ENCODE measurements around the gene FAM186B.

FAM186B gene

DNA sequence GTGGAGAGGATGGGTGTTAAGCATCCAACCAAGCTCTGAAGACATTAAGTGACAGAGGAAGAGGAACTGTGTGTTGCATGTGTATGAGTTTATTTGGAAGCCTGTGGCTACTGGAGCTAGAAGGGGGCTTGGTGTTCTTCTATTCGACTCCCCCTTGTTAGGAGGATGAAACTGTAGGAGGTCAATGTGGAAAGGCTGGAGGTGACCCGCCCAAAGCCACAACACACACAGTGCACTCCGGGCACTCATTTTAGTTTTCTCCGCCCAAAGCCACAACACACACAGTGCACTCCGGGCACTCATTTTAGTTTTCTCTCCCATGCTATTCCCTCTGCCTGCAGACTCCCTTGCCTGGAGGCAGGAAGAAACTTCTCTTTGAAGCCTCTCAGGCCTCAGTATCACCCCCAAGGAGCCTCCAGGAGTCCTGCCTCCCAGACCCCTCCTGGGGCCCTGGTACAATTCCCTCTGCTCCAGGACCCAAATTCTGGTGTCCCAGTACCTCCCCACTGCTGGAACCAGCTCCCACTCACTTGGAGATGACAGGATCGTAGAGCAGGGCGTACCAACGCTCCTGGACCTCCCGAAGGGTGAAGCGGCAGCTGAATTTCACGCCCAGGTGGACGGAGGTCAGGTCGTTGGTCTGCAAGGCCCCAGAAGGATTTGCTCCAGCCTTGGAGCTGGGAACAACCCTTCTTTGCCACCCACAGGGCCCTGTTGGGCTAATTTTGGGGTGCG is 41.3 kb downstream of the FAM186B start:
- Histone ChIP-seq H4K20me1 (ENCODE audit: insufficient read depth, low read length) (no peaks in the 10 kb centered on the region), H3K36me3 (replicated peaks; ENCODE audit: low read depth, low read length) (peaks cover 32% of the 10 kb centered on the region), H3K9me3 (ENCODE audit: insufficient read depth, low read length) (no peaks in the 10 kb centered on the region), H3K4me1 (ENCODE audit: low read length) (peaks cover 10% of the 10 kb centered on the region), H3K27me3 (ENCODE audit: low read depth, low read length) (no peaks in the 10 kb centered on the region), H3K4me2 (ENCODE audit: low read length) (no peak overlapping the region), H2AFZ (ENCODE audit: low read depth, low read length) (no peak overlapping the region), H3K27ac (ENCODE audit: low read length) (no peak overlapping the region), H3K9ac (ENCODE audit: low read length) (no peak overlapping the region), H3K79me2 (ENCODE audit: low read length) (peaks cover 25% of the 10 kb centered on the region), H3K4me3 (ENCODE audit: low read length) (no peak overlapping the region)
- TF ChIP-seq, protein P1, sequence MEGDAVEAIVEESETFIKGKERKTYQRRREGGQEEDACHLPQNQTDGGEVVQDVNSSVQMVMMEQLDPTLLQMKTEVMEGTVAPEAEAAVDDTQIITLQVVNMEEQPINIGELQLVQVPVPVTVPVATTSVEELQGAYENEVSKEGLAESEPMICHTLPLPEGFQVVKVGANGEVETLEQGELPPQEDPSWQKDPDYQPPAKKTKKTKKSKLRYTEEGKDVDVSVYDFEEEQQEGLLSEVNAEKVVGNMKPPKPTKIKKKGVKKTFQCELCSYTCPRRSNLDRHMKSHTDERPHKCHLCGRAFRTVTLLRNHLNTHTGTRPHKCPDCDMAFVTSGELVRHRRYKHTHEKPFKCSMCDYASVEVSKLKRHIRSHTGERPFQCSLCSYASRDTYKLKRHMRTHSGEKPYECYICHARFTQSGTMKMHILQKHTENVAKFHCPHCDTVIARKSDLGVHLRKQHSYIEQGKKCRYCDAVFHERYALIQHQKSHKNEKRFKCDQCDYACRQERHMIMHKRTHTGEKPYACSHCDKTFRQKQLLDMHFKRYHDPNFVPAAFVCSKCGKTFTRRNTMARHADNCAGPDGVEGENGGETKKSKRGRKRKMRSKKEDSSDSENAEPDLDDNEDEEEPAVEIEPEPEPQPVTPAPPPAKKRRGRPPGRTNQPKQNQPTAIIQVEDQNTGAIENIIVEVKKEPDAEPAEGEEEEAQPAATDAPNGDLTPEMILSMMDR (IDR thresholded peaks at IDR 0.05; ENCODE audit: low read depth, low read length), result no peak
- no peak for TF ChIP-seq EZH2phosphoT487 (IDR thresholded peaks at IDR 0.05; ENCODE audit: low read depth)

- peaks cover 37% of the 10 kb centered on the region for H3K36me3 ChIP-seq (replicated peaks; ENCODE audit: low read depth, low read length)
Observed at GRCh38 chr12:49562831-49563230, 42.6 kb downstream of the FAM186B start.

GRCh38 chr12:49562233-49562632 is 43.2 kb downstream of the FAM186B start:
- Histone ChIP-seq H3K27me3 (ENCODE audit: low read depth, low read length) (no peaks in the 10 kb centered on the region), H2AFZ (ENCODE audit: low read depth, low read length) (no peak overlapping the region), H3K79me2 (ENCODE audit: low read length) (peaks cover 11% of the 10 kb centered on the region), H3K4me3 (ENCODE audit: low read length) (no peak overlapping the region), H3K4me1 (ENCODE audit: low read length) (peaks cover 6% of the 10 kb centered on the region), H3K27ac (ENCODE audit: low read length) (no peak overlapping the region), H3K36me3 (replicated peaks; ENCODE audit: low read depth, low read length) (peaks cover 37% of the 10 kb centered on the region), H4K20me1 (ENCODE audit: insufficient read depth, low read length) (no peaks in the 10 kb centered on the region), H3K9ac (ENCODE audit: low read length) (no peak overlapping the region), H3K9me3 (ENCODE audit: insufficient read depth, low read length) (no peaks in the 10 kb centered on the region), H3K4me2 (ENCODE audit: low read length) (no peak overlapping the region)
- no peak for TF ChIP-seq EZH2phosphoT487 (IDR thresholded peaks at IDR 0.05; ENCODE audit: low read depth)
- TF ChIP-seq, protein P1 (IDR thresholded peaks at IDR 0.05; ENCODE audit: low read depth, low read length), result no peak

More at GRCh38 chr12:49562831-49563230, 42.6 kb downstream of the FAM186B start:
- H3K4me1 ChIP-seq (ENCODE audit: low read length), result peaks cover 6% of the 10 kb centered on the region
- no peaks in the 10 kb centered on the region for H4K20me1 ChIP-seq (ENCODE audit: insufficient read depth, low read length)
- H3K9ac ChIP-seq (ENCODE audit: low read length), result no peak overlapping the region
- H3K9me3 ChIP-seq (ENCODE audit: insufficient read depth, low read length), result no peaks in the 10 kb centered on the region
- H3K27ac ChIP-seq (ENCODE audit: low read length), result no peak overlapping the region
- no peaks in the 10 kb centered on the region for H3K27me3 ChIP-seq (ENCODE audit: low read depth, low read length)
- H3K4me2 ChIP-seq (ENCODE audit: low read length), result no peak overlapping the region
- TF ChIP-seq, protein P1 (IDR thresholded peaks at IDR 0.05; ENCODE audit: low read depth, low read length), result no peak
- TF ChIP-seq EZH2phosphoT487 (IDR thresholded peaks at IDR 0.05; ENCODE audit: low read depth), result no peak
- H3K79me2 ChIP-seq (ENCODE audit: low read length), result peaks cover 16% of the 10 kb centered on the region
- H2AFZ ChIP-seq (ENCODE audit: low read depth, low read length), result no peak overlapping the region
- H3K4me3 ChIP-seq (ENCODE audit: low read length), result no peak overlapping the region

GRCh38 chr12:49560695-49561094 is 44.7 kb downstream of the FAM186B start:
- no peak overlapping the region for H3K4me3 ChIP-seq (ENCODE audit: low read length)
- peaks cover 37% of the 10 kb centered on the region for H3K36me3 ChIP-seq (replicated peaks; ENCODE audit: low read depth, low read length)
- no peaks in the 10 kb centered on the region for H3K27me3 ChIP-seq (ENCODE audit: low read depth, low read length)
- H3K27ac ChIP-seq (ENCODE audit: low read length), result no peak overlapping the region
- H3K4me1 ChIP-seq (ENCODE audit: low read length), result no peaks in the 10 kb centered on the region
- no peak overlapping the region for H3K4me2 ChIP-seq (ENCODE audit: low read length)
- no peaks in the 10 kb centered on the region; the same call in 1 of the 2 replicates for H3K79me2 ChIP-seq (ENCODE audit: low read length)
- no peak overlapping the region for H2AFZ ChIP-seq (ENCODE audit: low read depth, low read length)
- H4K20me1 ChIP-seq (ENCODE audit: insufficient read depth, low read length), result no peaks in the 10 kb centered on the region
- H3K9ac ChIP-seq (ENCODE audit: low read length), result no peak overlapping the region
- TF ChIP-seq, protein P1 (IDR thresholded peaks at IDR 0.05; ENCODE audit: low read depth, low read length), result no peak
- no peak for TF ChIP-seq EZH2phosphoT487 (IDR thresholded peaks at IDR 0.05; ENCODE audit: low read depth)
- no peaks in the 10 kb centered on the region for H3K9me3 ChIP-seq (ENCODE audit: insufficient read depth, low read length)
